HG03457 (cell line): Measurements from ENCODE around the gene LYPD6.
"Not testable (repeated sequence)": the region's sequence is repeated elsewhere in the genome, so short reads cannot be mapped to it uniquely, and the experiment has no call there.

Experiments used
- ATAC-seq: cut with Tn5 transposase; IDR thresholded peaks from one replicate; pipeline ENCODE4 v1.9.1; 2021; ENCODE audit warnings: moderate number of reproducible peaks; ENCODE audit not compliant: unreplicated experiment

The LYPD6 gene

DNA sequence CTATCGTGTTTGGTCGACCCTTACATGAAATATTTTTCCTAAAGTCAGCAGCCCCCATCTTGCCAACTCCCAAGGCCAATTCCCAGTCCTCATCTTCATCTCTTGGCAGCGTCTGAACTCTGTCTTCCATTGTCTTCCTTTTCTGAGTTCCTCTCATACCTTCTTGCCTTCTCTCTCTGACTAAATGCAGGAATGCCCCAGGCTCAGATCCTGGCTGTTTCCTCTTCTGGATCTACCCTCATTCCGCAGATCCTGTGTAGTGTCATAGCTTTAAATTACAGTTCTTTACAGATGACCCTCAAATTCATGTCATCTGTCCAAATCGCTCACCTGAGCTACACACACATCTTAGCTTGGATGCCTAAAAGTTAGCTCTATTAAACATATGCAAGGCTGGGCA is 162.5 kb downstream of the LYPD6 start:
- no peak for ATAC-seq

DNA sequence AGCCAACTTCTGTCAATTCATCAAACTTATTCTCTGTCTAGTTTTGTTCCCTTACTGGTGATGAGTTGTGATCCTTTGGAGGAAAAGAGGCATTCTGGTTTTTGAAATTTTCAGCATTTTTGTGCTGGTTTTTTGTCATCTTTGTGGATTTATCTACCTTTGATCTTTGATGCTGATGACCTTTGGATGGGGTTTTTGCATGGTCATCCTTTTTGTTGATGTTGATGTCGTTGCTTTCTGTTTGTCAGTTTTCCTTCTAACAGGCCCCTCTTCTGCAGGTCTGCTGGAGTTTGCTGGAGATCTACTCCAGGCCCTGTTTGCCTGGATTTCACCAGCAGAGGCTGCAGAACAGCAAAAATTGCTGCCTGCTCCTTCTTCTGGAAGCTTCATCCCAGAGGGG is 168.8 kb downstream of the LYPD6 start:
- not testable (repeated sequence) for ATAC-seq

DNA sequence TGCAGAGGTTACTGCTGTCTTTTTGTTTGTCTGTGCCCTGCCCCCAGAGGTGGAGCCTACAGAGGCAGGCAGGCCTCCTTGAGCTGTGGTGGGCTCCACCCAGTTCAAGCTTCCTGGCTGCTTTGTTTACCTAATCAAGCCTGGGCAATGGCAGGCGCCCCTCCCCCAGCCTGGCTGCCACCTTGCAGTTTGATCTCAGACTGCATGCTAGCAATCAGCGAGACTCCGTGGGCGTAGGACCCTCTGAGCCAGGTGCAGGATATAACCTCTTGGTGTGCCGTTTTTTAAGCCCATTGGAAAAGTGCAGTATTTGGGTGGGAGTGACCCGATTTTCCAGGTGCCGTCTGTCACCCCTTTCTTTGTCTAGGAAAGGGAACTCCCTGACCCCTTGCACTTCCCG is 176.4 kb downstream of the LYPD6 start:
- ATAC-seq, result not testable (repeated sequence)

DNA sequence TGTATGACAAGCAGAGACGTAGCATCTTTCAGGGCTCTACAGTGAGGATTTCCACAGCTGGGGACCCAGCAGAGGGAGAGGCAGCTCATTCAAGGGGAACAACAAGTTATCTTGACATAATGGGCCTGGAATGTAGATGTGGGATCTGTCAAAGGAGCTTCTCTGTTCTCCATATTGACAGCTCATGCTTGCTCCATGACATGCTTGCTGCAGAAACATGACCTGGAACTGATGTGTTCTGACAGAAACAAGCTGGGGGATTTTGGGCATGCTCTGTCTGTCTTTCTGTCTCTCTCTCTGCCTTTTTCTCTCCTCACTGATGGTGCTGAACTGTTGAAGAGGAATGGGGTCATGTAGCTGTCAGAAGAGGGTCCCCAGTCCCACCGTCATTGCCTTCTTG is 177.6 kb downstream of the LYPD6 start:
- no peak for ATAC-seq

DNA sequence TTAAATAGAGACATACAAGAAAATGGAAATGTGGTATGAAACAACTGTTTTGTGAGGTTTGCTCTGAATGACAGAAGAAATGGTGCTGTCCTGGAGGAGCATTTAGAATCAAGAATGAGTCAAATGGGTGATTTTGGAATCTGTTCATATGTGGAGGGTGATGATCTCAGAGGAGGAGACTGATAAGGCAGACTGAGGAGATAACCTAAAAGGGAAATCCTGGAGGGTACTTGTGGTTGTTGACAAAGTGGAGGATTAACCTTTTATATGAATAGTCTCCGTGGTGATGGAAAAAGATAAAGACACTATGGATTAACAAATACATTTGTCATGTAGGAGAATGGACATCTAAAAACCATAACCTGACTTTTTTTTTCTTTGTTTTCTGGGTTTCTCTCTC is 183.1 kb downstream of the LYPD6 start:
- ATAC-seq, result no peak
